Measurements from ENCODE around the gene APCDD1. TPM values are rescaled to one million over a fixed set of nuclear protein-coding genes. Genes with fewer than 3 reads are reported as not detected.

The APCDD1 gene
- total RNA-seq, 2 donors from 2014 or later: 38.2 to 75.8 TPM

DNA sequence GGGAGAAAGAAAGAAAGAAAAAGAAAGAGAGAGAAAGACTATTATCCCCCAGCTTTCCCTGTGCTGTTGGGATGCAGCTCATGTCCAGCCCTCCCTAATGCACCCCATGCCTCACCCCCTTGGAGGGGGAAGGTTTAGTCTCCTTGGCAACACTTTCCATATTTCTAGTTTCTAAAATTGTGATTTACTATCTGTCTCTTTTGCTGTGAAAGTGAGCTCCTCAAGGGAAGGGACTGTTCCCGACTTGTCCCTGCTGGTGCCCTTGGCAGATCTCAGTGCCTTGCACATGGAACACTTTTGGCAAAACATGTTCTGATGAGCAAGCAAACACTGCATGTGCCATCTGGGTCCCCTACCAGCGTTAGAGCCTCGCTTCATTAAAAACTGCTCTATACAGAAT is 59.6 kb downstream of the APCDD1 start:
- peaks cover 12 to 51% of the 10 kb centered on the region in 2 donors for H3K4me1 ChIP-seq (ENCODE audit: control insufficient read depth in 1 of 2, low read depth in 2 of 2)
- ATAC-seq (ENCODE audit: insufficient number of reproducible peaks, low FRiP score, low read depth) (no peak), DNase-seq (ENCODE audit: low spot score) (no peak)
- no peaks in the 10 kb centered on the region for H3K27me3 ChIP-seq (replicated peaks; ENCODE audit: insufficient read depth)
- H3K9me3 ChIP-seq: no peaks in the 10 kb centered on the region
- peak overlapping the region in 1 of 2 donors; percentile 36 for H3K27ac ChIP-seq
- H3K4me3 ChIP-seq: no peak overlapping the region
- TF ChIP-seq, protein P1, sequence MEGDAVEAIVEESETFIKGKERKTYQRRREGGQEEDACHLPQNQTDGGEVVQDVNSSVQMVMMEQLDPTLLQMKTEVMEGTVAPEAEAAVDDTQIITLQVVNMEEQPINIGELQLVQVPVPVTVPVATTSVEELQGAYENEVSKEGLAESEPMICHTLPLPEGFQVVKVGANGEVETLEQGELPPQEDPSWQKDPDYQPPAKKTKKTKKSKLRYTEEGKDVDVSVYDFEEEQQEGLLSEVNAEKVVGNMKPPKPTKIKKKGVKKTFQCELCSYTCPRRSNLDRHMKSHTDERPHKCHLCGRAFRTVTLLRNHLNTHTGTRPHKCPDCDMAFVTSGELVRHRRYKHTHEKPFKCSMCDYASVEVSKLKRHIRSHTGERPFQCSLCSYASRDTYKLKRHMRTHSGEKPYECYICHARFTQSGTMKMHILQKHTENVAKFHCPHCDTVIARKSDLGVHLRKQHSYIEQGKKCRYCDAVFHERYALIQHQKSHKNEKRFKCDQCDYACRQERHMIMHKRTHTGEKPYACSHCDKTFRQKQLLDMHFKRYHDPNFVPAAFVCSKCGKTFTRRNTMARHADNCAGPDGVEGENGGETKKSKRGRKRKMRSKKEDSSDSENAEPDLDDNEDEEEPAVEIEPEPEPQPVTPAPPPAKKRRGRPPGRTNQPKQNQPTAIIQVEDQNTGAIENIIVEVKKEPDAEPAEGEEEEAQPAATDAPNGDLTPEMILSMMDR (IDR thresholded peaks at IDR 0.05): no peak
- no peaks in the 10 kb centered on the region for H3K36me3 ChIP-seq

DNA sequence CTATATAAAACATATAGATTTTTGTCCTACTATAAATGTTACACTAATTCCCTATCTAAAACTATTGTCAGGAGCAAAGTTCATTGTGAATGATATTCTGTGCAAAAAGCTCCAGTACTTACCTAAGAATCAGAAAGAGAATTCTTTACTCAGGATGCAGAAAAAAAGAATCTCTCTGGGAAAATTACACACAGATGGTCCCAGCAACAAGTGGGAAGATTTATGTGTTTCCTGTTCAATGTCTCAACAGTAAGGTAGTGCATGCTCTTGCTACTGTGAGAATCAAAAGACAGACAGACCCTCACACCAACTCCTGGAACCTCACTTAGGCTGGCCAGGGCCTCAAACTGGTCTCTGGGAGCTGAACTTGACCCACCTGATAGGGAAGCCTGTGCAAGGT is 60.2 kb downstream of the APCDD1 start:
- Histone ChIP-seq H3K4me1 (ENCODE audit: control insufficient read depth in 1 of 2, low read depth in 2 of 2) (peaks cover 15 to 57% of the 10 kb centered on the region in 2 donors), H3K27me3 (replicated peaks; ENCODE audit: insufficient read depth) (no peaks in the 10 kb centered on the region), H3K9me3 (no peaks in the 10 kb centered on the region), H3K4me3 (no peak overlapping the region), H3K27ac (peak overlapping the region in 1 of 2 donors; percentile 34), H3K36me3 (no peaks in the 10 kb centered on the region)
- TF ChIP-seq, protein P1 (IDR thresholded peaks at IDR 0.05): no peak
- DNase-seq (ENCODE audit: low spot score) (no peak), ATAC-seq (ENCODE audit: insufficient number of reproducible peaks, low FRiP score, low read depth) (no peak)

DNA sequence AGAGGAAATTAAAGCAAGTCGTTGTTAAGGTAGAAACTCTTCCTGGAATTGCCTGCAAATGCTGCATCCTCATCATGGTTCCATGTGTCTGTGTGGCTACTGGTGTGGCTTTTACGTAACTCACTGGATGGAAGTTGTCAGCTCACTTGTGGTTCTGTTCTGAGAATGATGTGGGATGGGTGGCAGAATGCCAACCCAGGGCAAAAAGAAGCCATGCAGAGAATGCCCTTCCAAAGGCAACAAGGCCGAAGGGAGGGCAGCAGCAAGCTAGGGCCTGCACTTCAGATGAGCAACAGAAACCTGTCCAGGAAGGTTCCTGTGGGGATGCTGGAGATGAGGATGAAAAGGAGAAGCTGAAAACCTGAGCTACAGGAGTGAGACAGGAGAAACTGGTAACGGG is 61.0 kb downstream of the APCDD1 start:
- Histone ChIP-seq H3K4me3 (no peak overlapping the region), H3K27ac (peak overlapping the region in 1 of 2 donors; percentile 6), H3K27me3 (replicated peaks; ENCODE audit: insufficient read depth) (no peaks in the 10 kb centered on the region), H3K36me3 (no peaks in the 10 kb centered on the region), H3K4me1 (ENCODE audit: control insufficient read depth in 1 of 2, low read depth in 2 of 2) (peaks cover 15 to 60% of the 10 kb centered on the region in 2 donors), H3K9me3 (no peaks in the 10 kb centered on the region)
- ATAC-seq (ENCODE audit: insufficient number of reproducible peaks, low FRiP score, low read depth) (no peak), DNase-seq (ENCODE audit: low spot score) (no peak)
- TF ChIP-seq, protein P1 (IDR thresholded peaks at IDR 0.05): no peak

- no peak overlapping the region for H3K4me3 ChIP-seq
- ATAC-seq (ENCODE audit: insufficient number of reproducible peaks, low FRiP score, low read depth) (no peak), DNase-seq (ENCODE audit: low spot score) (no peak)
- peaks cover 15 to 60% of the 10 kb centered on the region in 2 donors for H3K4me1 ChIP-seq (ENCODE audit: control insufficient read depth in 1 of 2, low read depth in 2 of 2)
- no peaks in the 10 kb centered on the region for H3K36me3 ChIP-seq
- H3K27ac ChIP-seq: peak overlapping the region in 1 of 2 donors; percentile 6
- TF ChIP-seq, protein P1 (IDR thresholded peaks at IDR 0.05): no peak
- no peaks in the 10 kb centered on the region for H3K9me3 ChIP-seq
- no peaks in the 10 kb centered on the region for H3K27me3 ChIP-seq (replicated peaks; ENCODE audit: insufficient read depth)
Observed at GRCh38 chr18:10516078-10516477, 61.6 kb downstream of the APCDD1 start.

DNA sequence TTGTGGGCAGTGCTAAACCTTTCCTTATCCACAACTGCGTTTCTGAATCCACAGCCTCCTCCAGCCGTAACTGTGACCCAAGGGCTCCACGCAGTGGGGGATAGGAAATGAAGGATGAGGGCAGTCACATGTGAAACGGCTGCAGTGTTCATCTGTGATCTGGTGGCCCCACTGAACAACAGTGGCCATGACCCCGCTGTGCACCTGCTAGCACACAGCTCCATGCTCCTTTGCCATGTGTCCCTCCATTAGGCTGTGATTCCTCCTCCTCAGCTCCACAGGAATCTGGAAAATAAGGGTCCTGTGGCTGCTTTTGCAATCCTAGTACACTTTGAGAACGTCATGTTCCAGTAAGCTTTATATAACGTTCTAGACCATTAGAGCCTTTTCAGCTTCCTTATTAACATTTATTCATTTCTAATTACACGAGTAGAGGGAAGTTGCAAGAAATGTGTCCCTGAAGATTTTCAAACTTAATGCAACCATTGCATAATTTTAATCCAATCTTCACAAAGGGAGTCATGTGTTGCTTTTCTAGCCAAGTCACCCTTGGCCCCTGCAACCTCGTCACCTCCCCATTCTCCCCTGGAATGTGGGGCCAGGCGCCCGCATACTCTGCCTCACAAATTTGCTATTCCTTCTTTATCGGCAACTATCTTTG is 64.3 kb downstream of the APCDD1 start:
- Histone ChIP-seq H3K4me3 (no peak overlapping the region), H3K4me1 (ENCODE audit: control insufficient read depth in 1 of 2, low read depth in 2 of 2) (peaks cover 15 to 52% of the 10 kb centered on the region in 2 donors), H3K27me3 (replicated peaks; ENCODE audit: insufficient read depth) (no peaks in the 10 kb centered on the region), H3K9me3 (no peaks in the 10 kb centered on the region), H3K36me3 (no peaks in the 10 kb centered on the region), H3K27ac (peak overlapping the region in 1 of 2 donors; percentile 72)
- ATAC-seq (ENCODE audit: insufficient number of reproducible peaks, low FRiP score, low read depth) (no peak), DNase-seq (ENCODE audit: low spot score) (no peak)
- TF ChIP-seq, protein P1 (IDR thresholded peaks at IDR 0.05): peak; percentile 17

Measured in thoracic aorta (tissue), 2 donors.